Measurements from ENCODE around the gene SLAMF7. TPM values are rescaled to one million over a fixed set of nuclear protein-coding genes. Genes with fewer than 3 reads are reported as not detected.

SLAMF7 gene
- polyA plus RNA-seq, 2 of the 4 experiments (the other 2 are of a cell fraction) = 0.57 to 1.8 TPM

DNA sequence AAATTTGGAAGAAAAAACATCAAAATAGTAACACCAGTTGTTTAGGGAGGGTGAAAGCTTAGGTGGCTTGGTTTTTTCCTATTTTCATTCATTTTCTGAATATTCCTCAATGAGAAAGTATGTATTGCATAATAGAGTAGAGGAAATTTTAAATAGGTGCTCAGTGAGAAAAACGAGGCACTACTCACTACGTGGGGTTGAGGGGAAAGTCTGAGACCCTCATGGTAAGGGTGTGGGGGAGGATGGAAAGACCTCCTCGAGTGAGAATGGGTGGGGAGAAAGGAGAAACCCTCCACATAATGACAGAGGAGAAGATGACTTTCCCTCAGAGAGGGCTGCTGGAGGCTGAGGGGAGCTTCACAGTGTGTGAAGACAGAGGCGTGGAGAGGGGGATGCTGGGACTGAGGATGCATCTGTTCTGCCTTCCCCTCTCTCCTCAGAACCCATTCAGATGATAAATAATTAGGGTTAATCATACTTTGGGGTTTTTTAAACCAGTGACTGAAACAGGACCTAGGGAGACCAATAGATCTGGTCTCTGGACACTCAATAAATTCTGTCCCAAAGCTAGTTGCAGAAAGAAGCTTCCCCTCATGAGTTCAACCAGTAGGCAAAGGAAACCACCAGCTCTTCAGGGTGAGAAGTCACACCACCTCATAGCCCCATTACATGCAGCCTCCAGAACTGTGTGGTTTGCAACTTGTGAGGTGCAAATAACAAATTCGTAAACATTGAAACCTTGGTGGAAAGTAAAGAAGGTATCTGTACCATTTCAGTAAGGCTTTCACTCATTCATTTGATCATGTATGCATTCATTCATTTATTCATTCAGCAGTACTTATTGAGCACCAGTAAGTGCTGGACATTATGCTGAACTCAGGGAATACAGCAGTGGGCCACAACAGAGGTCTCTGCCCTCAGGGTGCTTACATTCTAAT lies 17.1 kb downstream of the SLAMF7 start (continued):
- TF ChIP-seq EP300 (IDR thresholded peaks at IDR 0.05) (no peak), POLR2A (IDR thresholded peaks at IDR 0.05; ENCODE audit: low read length) (no peak), MAZ (IDR thresholded peaks at IDR 0.05; ENCODE audit: borderline replicate concordance, low read depth, low read length) (no peak), JUN (IDR thresholded peaks at IDR 0.05) (no peak), ZC3H11A (IDR thresholded peaks at IDR 0.05) (no peak), HOXB5 (CRISPR knock-in tag; IDR thresholded peaks at IDR 0.05) (no peak)
- TF ChIP-seq, protein P1, sequence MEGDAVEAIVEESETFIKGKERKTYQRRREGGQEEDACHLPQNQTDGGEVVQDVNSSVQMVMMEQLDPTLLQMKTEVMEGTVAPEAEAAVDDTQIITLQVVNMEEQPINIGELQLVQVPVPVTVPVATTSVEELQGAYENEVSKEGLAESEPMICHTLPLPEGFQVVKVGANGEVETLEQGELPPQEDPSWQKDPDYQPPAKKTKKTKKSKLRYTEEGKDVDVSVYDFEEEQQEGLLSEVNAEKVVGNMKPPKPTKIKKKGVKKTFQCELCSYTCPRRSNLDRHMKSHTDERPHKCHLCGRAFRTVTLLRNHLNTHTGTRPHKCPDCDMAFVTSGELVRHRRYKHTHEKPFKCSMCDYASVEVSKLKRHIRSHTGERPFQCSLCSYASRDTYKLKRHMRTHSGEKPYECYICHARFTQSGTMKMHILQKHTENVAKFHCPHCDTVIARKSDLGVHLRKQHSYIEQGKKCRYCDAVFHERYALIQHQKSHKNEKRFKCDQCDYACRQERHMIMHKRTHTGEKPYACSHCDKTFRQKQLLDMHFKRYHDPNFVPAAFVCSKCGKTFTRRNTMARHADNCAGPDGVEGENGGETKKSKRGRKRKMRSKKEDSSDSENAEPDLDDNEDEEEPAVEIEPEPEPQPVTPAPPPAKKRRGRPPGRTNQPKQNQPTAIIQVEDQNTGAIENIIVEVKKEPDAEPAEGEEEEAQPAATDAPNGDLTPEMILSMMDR (IDR thresholded peaks at IDR 0.05) = no peak

DNA sequence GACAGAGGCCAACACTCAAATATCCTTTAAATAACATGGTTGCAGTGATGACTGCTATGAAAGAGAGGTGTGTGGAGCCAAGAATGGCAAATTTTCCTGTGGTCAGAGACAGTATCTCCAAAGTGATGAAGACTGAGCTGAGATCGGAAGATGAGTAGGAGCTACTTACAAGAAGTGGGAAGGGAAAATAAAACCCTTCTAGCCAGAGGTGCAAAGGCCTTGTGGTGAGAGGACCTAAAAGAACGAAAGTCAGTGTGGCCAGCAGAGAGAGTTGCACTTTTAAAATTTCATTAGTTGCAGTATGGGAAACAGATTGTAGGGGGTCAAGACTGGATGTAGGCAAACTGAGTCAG lies 17.8 kb downstream of the SLAMF7 start:
- Histone ChIP-seq H3K27ac (no peak overlapping the region), H3K4me1 (no peaks in the 10 kb centered on the region), H3K4me3 (no peak overlapping the region), H3K4me2 (no peak overlapping the region), H3K9me3 (no peaks in the 10 kb centered on the region)
- no peak for ATAC-seq
- CTCF ChIA-PET = interaction anchor here (0.9 kb wide), 1 partner anchor 10 kb away, joined by 3 read pairs; no protein-coding TSS in a partner anchor
- no peak for DNase-seq (ENCODE audit: low read depth in 1 of 2, low spot score in 1 of 2)
- TF ChIP-seq RNF2 (IDR thresholded peaks at IDR 0.05; ENCODE audit: borderline replicate concordance, low read depth) (no peak), MAX (IDR thresholded peaks at IDR 0.05) (no peak), HOXB5 (CRISPR knock-in tag; IDR thresholded peaks at IDR 0.05) (no peak), ZNF302 (CRISPR knock-in tag; IDR thresholded peaks at IDR 0.05) (no peak), CHD4 (IDR thresholded peaks at IDR 0.05; ENCODE audit: borderline replicate concordance) (no peak), HDAC2 (IDR thresholded peaks at IDR 0.05) (no peak), CBX8 (IDR thresholded peaks at IDR 0.05) (no peak), EHF (CRISPR knock-in tag; IDR thresholded peaks at IDR 0.05) (no peak), FOXS1 (CRISPR knock-in tag; IDR thresholded peaks at IDR 0.05) (no peak), TFCP2L1 (CRISPR knock-in tag; IDR thresholded peaks at IDR 0.05) (no peak), ZSCAN20 (CRISPR knock-in tag; IDR thresholded peaks at IDR 0.05) (no peak), SMC3 (IDR thresholded peaks at IDR 0.05) (no peak), USF2 (IDR thresholded peaks at IDR 0.05) (no peak), HOXB13 (CRISPR knock-in tag; IDR thresholded peaks at IDR 0.05; ENCODE audit: low read depth) (no peak), ZFP36 (IDR thresholded peaks at IDR 0.05; ENCODE audit: borderline replicate concordance, partially characterized antibody) (no peak), RCOR1 (IDR thresholded peaks at IDR 0.05; ENCODE audit: low read depth, low read length) (no peak), HMGXB4 (CRISPR knock-in tag; IDR thresholded peaks at IDR 0.05; ENCODE audit: borderline replicate concordance) (no peak), RFX5 (IDR thresholded peaks at IDR 0.05) (no peak), CEBPB (IDR thresholded peaks at IDR 0.05) (no peak)
- TF ChIP-seq, protein P2, sequence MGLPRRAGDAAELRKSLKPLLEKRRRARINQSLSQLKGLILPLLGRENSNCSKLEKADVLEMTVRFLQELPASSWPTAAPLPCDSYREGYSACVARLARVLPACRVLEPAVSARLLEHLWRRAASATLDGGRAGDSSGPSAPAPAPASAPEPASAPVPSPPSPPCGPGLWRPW (IDR thresholded peaks at IDR 0.05) = no peak
- no peak for FAIRE-seq
- 55% methylated on average over 2 of the region's 2 CpGs for WGBS (ENCODE audit: missing lambda C conversion rate)
- POLR2A ChIA-PET = no interaction called here

Data from A549 (cell line).